ENCODE measurements around the gene TNNT2. TPM values are rescaled to one million over a fixed set of nuclear protein-coding genes. Genes with fewer than 3 reads are reported as not detected.

TNNT2 gene
- total RNA-seq, 1 donor from 2014 or later: 0.17 TPM

GRCh38 chr1:201311356-201312011 is 66.0 kb downstream of the TNNT2 start:
- no peak for TF ChIP-seq CTCF (conservative IDR thresholded peaks at IDR 0.05; ENCODE audit: low read depth, low read length)
- H3K4me3 ChIP-seq (ENCODE audit: low read depth, low read length): no peak overlapping the region
- no peak for DNase-seq (ENCODE audit: low read depth)

GRCh38 chr1:201310986-201311355 is 66.5 kb downstream of the TNNT2 start:
- TF ChIP-seq CTCF (conservative IDR thresholded peaks at IDR 0.05; ENCODE audit: low read depth, low read length): no peak
- H3K4me3 ChIP-seq (ENCODE audit: low read depth, low read length): no peak overlapping the region
- no peak for DNase-seq (ENCODE audit: low read depth)

DNA sequence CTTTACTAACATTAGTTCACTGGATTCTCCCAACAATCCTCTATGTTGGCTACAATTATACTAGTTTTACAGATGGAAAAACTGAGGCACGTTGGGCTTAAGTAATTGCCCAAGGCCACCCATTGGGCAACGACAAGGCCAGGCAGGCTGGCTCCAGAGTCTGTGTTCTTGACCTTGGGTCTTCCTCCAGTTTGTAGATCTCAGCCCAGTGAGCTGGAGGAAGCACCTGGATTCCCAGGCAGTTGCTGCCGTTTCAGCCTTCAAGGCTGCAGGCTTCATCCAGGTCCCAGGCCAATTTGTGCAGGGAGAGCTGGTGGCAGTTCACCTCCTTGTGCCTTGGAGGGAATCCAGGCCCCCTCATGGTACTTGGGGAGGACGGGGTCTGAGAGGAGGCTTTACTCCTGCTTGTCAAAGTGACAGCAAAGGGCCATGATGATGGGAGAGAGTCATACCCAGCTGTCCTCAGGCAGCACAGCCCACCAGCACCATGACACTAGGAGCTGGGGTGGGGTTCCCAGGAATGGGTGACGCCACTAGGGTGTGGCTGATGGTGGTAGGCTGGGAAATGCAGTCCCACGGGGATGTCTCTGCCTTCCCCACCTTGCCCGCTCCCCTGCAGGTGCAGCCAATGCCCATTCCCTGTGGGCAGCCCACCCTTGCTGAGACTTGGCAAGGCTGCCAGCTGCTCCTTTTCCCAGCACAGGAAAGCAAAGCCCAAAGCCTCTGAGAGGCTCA is 67.1 kb downstream of the TNNT2 start:
- TF ChIP-seq CTCF (conservative IDR thresholded peaks at IDR 0.05; ENCODE audit: low read depth, low read length): no peak
- no peak overlapping the region for H3K4me3 ChIP-seq (ENCODE audit: low read depth, low read length)
- DNase-seq (ENCODE audit: low read depth): no peak

DNA sequence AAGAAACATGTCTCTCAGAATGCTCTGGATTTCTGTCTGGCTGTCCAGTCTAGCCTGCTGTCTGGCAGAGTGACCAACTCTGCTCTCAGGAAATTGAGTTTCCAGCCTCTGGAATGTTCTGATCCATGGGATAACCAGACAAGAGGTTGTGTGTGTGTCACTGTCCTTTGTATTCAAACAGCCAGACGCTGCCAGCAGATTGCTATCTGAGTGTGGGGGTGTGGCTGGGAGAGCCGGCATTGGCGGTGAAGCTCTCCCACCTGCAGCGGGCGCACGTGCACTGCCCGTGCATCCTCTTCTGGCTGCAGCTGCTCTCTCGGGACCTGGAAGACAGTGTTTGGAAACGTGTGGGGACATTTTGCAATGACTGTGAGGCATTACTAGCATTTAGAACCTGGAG is 68.1 kb downstream of the TNNT2 start:
- no peak overlapping the region for H3K4me3 ChIP-seq (ENCODE audit: low read depth, low read length)

More for the DNA sequence above, 68.1 kb downstream of the TNNT2 start:
- peak; percentile 18 for TF ChIP-seq CTCF (conservative IDR thresholded peaks at IDR 0.05; ENCODE audit: low read depth, low read length)
- no peak for DNase-seq (ENCODE audit: low read depth)

Other genes starting within 250 kb of the TNNT2 start
- 85.1 and 126 TPM in 2 replicates for gene TMEM9, start 223.2 kb downstream of the TNNT2 start, total RNA-seq
- 0.14 and 0.86 TPM in 2 replicates for gene IGFN1, start 186.9 kb downstream of the TNNT2 start, total RNA-seq
- 1.5 and 2.8 TPM in 2 replicates for gene PKP1, start 94.2 kb downstream of the TNNT2 start, total RNA-seq
- 36.9 and 72.5 TPM in 2 replicates for gene LAD1, start 21.6 kb upstream of the TNNT2 start, total RNA-seq
- 0.35 TPM in 1 of 2 replicates, not detected in the other for gene TNNI1, start 44.0 kb upstream of the TNNT2 start, total RNA-seq
- gene PHLDA3, start 91.5 kb upstream of the TNNT2 start, total RNA-seq: 40.4 and 53.9 TPM in 2 replicates
- 630 and 765 TPM in 2 replicates for gene CSRP1, start 129.4 kb upstream of the TNNT2 start, total RNA-seq
- 24.1 and 24.3 TPM in 2 replicates for gene NAV1, start 161.4 kb upstream of the TNNT2 start, total RNA-seq